GM21619 (cell line): ENCODE data around the gene MPHOSPH8.
"Not testable (repeated sequence)": the region's sequence is repeated elsewhere in the genome, so short reads cannot be mapped to it uniquely, and the experiment has no call there.

ENCODE experiments used
- ATAC-seq: cut with Tn5 transposase; IDR thresholded peaks from one replicate; pipeline ENCODE4 v1.9.1; 2021; ENCODE audit not compliant: unreplicated experiment

Gene MPHOSPH8

DNA sequence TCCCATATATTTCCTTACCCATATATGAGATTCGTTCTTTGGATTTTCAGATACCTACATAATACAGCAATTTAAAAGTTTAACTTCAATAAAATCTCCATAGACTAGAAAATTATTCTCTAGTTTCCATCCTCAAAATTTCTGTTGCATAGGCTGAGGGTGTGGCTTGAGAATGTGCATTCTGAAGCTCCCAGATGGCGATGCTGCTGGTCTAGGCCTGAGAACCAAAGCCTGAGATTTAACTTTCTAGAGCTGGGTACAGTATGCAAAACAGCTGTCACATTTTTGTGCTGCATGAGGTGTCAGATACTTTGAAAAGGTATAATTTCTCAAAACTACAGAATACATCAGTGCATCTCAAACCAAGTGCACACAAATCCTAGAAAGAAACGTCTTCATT, 42.7 kb downstream of the MPHOSPH8 start:
- no peak for ATAC-seq

DNA sequence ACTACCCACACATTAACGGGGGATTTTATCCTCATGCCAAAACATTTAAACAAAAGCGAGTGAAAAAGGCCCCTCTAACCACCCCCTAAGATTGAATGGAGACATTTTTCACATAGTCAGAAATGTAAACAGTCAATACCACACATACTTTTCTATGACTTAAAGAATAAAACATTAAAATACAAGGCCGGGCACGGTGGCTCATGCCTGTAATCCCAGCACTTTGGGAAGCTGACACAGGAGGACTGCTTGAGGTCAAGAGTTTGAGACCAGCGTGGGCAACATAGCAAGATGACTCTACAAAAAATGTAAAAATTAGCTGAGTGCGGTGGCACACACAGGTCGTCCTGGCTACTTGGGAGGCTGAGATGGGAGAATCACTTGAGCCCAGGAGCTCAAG, 47.3 kb downstream of the MPHOSPH8 start:
- no peak for ATAC-seq

DNA sequence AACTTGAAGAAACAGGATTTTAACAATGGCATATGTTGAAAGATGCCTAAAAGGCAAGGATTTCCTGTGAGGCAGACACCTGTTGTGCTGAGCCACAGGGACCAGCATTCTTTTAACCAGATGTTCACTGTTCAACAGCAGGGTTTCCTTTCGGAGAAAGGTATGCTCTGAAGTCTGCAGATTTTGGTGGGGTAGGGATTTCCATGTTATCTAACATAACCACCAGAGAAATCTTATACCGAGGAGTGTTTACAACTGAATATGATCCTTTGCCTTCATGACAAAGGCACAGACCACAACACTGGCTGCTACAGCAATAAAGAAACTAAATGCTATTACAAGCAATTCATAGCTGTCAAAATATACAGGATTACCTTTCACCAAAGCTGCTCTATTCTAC, 48.1 kb downstream of the MPHOSPH8 start:
- ATAC-seq = no peak

DNA sequence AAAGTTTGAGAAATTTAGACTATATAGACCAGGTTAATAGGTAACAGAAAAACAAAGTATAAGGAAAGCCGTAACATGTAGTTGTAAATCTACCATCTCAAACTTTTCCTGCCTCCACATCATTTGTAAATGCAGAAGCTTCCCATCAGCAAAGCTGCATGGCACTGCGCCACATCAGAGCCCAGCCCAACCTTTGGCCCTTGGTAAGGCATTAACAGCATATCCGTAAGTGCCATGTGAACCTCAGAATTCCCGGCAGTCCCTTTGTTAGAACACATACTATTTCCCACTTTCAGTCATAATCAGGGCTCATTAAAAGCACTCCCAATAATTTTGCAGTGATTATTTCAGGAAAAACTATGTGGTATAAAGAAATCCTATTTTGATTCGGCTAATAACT, 51.6 kb downstream of the MPHOSPH8 start:
- ATAC-seq = no peak

DNA sequence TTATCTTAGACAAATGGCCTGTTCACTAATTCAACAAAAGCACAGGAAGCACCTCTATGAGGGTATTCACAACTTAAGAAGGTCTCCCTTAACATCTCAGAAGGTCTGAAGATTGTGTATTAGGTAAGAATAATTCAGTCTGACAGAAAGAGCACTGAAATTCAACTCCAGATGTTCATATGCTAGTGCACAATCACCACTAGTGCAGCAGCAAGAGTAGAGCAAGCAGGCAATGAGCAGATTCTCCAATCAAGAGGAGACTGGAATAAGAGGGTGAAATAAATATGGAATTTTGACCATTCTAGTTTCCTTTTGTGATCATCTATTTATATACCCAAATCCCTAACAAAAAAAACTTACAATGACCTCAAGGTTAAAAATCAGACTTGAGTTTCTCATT, 52.0 kb downstream of the MPHOSPH8 start:
- no peak for ATAC-seq

DNA sequence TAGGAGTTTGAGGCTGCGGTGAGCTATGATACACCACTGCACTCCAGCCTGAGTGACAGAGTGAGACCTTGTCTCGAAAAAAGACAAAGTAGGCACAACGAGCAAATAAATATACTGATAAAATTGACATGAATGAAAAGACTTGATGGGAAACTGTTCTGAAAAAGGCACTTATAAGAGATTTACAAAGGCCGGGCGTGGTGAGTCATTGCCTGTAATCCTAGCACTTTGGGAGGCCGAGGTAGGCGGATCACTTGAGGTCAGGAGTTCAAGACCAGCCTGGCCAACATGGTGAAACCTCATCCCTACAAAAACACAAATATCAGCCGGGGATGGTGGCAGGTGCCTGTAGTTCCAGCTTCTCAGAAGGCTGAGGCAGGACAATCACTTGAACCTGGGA, 58.0 kb downstream of the MPHOSPH8 start:
- not testable (repeated sequence) for ATAC-seq

DNA sequence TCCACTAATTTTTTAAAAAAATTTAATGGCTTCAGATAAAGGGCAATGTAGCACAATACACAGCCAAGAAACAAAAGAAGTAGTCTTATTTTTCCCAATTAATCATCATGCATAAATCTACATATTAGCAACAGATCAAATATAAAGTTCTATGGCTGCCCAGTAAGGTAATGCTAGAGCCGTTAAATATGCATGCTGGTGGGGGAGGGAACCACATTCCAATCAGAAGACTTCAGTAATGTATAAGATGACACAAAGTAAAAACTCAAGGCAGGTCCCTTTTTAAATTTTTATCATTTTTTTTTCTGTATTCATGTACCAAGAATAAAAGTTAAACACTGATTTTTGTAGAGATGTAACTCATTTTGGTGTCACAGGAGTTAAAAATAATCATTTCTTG, 62.0 kb downstream of the MPHOSPH8 start:
- ATAC-seq = no peak

DNA sequence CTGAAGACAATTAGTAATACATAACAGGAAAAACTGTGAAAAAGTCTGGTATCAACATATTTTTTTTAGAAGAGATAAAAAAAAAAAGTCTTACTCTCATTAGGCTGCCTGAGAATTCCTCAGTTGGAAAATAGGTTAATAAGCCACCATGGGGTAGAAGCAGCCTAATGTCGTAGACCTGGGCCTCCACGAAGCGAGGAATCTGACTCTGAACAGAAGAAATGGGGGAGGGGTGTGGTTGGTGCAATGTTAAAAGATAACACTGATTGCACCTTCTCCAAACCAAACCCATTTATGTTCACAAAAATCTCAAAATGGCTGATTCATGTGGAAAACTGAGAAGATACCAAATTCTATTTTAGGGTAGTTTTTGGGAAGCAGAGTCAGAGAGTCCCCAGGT, 62.4 kb downstream of the MPHOSPH8 start:
- ATAC-seq = no peak

DNA sequence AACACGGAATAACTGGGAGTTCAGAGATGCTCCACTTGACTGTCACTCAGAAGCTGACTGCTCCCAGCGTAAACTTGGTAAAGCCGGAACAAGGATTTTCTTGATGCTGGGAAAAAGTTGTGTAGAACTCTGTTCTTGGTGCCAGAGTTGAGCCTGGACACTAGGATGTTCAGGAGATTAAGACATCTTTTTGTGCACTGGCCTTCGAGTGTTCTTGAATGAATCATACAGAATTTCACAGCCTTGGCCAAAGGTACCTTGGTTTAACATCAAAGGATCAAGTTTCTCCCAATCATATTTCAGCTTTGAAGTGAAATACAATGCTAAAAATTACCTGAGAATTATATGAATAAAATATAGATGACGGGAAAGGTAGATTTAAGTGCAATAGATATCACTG, 67.5 kb downstream of the MPHOSPH8 start:
- ATAC-seq = not testable (repeated sequence)

DNA sequence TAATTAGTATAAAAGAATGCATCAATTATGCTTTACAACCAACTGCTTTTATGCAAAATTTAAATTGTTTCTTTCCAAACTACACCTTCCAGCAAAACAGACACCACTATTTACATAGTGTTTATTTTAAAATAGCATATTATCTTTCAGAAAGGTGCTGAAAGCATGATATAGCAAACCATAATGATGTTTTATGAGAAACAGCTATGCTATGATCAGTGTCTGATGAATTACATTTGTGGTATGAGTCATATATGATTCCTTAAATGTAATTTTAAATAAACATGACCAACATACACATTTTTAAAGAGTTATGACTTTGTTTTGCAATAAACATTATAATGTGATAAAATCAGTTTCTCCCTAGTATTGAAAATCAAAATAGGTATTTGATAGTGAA, 68.2 kb downstream of the MPHOSPH8 start:
- not testable (repeated sequence) for ATAC-seq

DNA sequence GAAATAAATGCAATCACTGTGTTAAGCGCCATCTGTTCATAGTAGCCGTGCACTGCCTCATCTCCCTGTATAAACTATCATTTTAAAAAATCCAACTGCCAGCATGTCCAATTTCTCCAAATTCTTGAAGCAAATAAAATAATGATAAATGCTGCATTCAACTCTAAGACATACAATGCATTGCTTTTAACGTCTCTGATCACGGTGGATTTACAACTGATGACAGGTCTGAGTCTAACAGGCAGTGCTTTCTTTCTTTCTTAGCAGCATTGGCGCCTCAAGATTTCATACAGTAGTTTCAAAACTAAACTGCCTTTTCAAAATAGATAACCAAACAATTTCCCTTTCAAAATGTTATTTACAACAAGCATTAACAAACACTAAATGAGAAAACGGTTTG, 70.8 kb downstream of the MPHOSPH8 start:
- not testable (repeated sequence) for ATAC-seq

DNA sequence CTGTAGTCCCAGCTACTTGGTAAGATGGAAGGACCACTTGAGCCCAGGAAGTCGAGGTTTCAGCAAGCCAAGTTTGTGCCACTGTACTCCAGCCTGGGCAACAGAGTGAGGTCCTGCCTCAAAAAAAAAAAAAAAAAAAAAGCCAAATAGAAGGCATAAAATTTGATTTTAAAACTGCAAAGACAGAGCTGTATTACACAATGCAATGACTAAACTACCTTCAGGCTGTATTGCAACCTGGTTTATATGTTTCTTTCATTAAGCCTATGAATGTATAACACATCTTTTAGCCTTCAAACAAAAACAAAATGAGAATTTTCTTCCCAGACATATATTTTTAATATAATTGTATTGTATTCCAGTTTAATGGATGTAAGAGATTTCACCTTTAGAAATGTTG, 75.6 kb downstream of the MPHOSPH8 start:
- not testable (repeated sequence) for ATAC-seq

DNA sequence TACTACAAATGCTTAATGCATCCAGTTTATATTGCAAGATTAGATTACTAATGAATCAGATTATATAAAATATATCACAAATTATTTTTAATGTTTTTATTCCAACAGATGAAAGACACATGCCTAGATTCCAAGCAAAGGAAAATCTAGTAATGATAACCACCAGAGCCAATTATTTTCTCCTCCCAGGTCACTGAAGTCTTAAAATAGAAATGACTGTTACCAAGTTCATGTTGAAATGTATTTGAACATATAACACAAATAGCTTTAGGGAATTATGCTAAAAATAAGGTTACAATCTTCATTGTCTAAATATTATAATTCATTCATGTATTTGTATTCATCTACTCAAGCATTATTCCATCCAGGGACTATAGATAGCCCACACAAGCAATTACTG, 76.3 kb downstream of the MPHOSPH8 start:
- ATAC-seq = not testable (repeated sequence)

DNA sequence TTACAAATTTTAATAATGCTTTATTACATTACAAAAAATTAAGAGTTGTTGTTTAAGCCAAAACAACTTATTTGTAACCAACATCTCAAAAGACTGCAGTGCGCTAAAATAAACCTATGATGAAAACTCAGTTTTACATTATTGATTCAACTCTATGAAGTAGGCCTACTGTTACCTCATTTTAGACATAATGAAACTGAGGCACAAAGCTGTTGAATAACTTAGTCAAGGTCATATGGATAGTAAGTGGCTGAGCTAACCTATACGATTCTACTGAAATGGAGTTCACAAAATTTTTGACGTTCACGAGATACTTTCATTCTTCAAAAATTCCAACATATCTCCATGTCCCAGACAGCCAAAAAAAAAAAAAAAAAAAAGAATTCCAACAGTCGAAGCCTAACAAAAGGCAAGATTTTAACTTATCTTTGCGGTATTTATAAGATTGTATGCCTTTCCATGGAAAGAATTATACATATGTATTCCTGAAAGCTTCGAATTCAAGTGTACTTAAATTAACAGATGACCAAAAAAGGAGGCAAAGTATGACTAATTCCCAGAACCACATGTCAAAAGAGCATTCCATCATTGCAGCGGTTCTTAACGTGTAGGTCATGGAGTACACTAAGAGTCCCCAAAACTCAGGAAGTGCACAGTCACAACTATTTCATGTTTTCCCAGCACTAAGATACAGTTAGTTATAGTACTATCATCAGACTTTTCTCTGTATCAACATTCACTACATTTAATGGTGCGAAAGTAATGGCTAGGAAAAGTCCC, 79.9 kb downstream of the MPHOSPH8 start:
- ATAC-seq = no peak

DNA sequence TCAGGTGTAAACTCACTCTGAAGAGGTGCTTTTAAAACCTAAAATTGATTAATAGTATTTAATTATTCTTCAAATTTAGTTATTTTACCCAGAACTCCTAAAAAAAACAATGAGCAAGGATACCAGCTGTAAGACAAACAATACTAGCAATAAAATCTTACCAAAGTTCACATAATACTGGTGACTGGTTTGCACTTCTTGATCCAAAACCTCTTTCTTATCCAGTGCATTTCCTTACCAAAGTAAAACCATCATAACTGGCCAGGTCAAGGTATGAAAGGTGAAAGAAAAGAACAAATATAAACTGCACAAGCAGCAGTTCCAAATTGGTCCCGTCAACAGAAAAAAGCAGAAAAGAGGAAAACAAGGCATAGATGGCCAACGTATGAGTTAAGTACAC, 86.6 kb downstream of the MPHOSPH8 start:
- no peak for ATAC-seq
